ENCODE results near the gene ADAP2.
"Not testable (repeated sequence)": the region's sequence is repeated elsewhere in the genome, so short reads cannot be mapped to it uniquely, and the experiment has no call there.

Gene ADAP2

DNA sequence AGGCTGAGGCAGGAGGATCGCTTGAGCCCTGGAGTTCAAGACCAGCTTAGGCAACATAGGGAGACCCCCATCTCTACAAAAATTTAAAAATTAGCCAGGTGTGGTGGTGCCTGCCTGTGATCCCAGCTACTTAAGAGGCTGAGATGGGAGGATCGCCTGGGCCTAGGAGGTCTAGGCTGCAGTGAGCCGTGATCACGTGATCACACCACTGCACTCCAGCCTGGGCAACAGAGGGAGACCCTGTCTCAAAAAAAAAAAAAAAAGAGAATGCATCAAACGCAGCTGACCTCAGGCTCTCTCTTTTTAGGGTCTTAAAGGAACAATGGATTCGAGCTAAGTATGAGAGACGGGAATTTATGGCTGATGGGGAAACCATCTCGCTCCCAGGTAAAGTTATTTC lies 9.8 kb downstream of the ADAP2 start:
- not testable (repeated sequence) for DNase-seq

- no peak for DNase-seq
These were observed 12.2 kb downstream of the ADAP2 start for GRCh38 chr17:30933966-30934365.

GRCh38 chr17:30939051-30939689 lies 17.4 kb downstream of the ADAP2 start:
- no peak for DNase-seq

DNA sequence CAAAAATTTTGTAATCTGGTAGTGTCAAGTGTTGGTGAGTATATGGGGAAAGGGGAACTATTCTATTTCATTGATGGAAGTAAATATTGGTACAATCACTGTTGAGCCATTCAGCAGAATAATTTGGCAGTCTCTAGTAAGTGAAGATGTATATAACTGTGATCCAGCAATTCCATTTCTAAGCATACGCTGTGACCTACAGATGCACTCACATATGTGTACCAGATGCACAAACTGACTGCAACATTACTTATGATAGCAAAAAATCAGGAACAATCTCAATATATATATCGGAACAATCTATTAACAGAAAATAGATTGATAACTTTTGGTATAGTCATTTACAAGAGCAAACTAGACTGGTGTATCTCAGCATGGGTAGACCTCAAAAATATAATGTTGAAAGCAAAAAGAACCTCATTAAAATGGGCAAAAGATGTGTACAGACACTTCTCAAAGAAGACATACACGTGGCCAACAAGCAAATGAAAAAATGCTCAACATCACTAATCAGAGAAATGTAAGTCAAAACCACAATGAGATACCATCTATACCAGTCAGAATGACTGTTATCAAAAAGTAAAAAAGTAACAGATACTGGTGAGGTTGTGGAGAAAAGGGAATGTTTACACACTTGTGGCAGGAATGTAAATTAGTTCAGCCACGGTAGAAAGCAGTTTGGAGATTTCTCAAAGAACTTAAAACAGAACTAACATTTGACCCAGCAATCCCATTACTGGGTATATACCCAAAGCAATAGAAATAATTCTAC lies 20.7 kb downstream of the ADAP2 start:
- DNase-seq, result no peak

DNA sequence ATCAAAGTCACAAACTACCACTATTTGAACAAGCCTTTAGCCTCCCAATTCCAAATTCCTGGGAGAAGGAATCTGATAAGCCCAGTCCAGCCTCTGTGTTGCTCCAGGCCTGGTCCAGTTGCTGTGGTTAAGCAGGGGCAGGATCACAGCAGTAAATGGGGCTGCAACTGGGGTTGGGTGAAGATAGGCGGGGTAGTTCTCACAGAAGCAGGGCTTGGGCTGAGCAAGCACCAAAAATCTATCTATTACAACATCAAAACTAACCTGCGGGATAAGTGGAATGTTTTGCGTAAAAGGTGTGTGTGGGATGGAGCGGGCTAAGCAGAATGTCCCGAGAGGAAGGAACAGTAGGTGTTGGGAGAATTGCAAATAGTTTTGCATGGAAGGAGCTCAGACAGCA lies 26.1 kb downstream of the ADAP2 start:
- no peak for DNase-seq

- no peak for DNase-seq
These were observed 28.4 kb downstream of the ADAP2 start for GRCh38 chr17:30950189-30950588.

- DNase-seq, result no peak
These were observed 29.1 kb downstream of the ADAP2 start for GRCh38 chr17:30950669-30951399.

GRCh38 chr17:30952638-30953393 lies 31.1 kb downstream of the ADAP2 start:
- DNase-seq, result no peak

- no peak for DNase-seq
These were observed 32.5 kb downstream of the ADAP2 start for GRCh38 chr17:30954046-30954830.

GRCh38 chr17:30956764-30957374 lies 35.1 kb downstream of the ADAP2 start:
- DNase-seq, result no peak

- no peak for DNase-seq
These were observed 36.0 kb downstream of the ADAP2 start for GRCh38 chr17:30957741-30958140.

GRCh38 chr17:30958187-30958586 lies 36.4 kb downstream of the ADAP2 start:
- no peak for DNase-seq

GRCh38 chr17:30961209-30962188 lies 39.8 kb downstream of the ADAP2 start:
- no peak for DNase-seq

GRCh38 chr17:30964312-30964711 lies 42.6 kb downstream of the ADAP2 start:
- DNase-seq, result not testable (repeated sequence)

DNA sequence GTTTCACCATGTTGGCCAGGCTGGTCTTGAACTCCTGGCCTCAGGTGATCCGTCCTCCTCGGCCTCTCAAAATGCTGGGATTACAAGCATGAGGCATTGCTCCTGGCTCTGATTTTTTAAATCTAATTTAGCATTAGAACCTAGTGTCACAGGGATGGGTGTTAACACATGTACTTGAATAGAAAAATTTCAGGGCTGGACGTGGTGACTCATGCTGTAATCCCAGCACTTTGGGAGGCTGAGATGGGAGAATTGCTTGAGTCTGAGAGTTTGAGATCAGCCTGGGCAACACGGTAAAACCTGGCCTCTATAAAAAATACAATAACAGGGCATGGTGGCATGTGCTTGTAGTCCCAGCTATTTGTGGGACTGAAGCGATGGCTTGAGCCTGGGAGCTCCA lies 43.1 kb downstream of the ADAP2 start:
- DNase-seq, result no peak

DNA sequence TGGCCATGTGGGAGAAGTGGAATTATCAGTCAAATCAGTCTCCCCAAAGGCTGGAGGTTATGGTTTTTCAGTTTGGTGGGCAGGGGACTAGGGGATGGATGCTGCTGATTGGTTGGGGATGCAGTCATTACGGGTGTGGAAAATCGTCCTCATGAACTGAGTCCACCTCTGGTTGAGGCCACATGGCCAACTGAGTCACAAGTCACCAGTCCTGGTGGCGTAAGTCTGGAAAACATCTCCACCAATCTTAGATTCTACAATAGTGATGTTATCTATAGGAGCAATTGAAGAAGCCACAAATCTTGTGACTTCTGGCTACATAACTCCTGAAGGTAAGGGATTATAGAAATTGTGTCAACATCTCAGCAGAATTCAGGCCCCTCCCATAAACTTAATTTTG lies 43.9 kb downstream of the ADAP2 start:
- no peak for DNase-seq

DNA sequence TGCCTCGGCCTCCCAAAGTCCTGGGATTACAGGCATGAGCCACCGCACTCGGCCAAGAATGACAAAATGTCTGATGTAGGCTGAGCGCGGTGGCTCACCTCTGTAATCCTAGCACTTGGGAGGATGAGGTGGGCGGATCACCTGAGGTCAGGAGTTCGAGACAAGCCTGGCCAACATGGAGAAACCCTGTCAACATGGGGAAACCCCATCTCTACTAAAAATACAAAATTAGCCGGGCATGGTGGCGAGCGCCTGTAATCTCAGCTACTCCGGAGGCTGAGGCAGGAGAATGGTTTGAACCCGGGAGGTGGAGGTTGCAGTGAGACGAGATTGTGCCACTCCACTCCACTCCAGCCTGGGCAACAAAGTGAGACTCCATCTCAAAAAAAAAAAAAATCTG lies 46.2 kb downstream of the ADAP2 start:
- DNase-seq, result not testable (repeated sequence)

GRCh38 chr17:30969989-30970830 lies 48.5 kb downstream of the ADAP2 start:
- no peak for DNase-seq

GRCh38 chr17:30970831-30971567 lies 49.3 kb downstream of the ADAP2 start, which contains the start of gene RNF135:
RNF135 (plus strand) TSS chr17:30971039; CDS start chr17:30971074, 35 bp downstream.
- DNase-seq, result peak; percentile 44
